GM04503 (cell line): Measurements from ENCODE around the gene PSMB3.
A peak's percentile ranks its signal among the peaks of the same experiment; 100 is the strongest.

Experiments
- DNase-seq: peaks from one replicate; pipeline ENCODE4 v3.0.0-alpha.2; 2012; ENCODE audit warnings: low read depth

The PSMB3 gene

GRCh38 chr17:38733982-38734973 lies 18.3 kb upstream of the PSMB3 start:
- no peak for DNase-seq

DNA sequence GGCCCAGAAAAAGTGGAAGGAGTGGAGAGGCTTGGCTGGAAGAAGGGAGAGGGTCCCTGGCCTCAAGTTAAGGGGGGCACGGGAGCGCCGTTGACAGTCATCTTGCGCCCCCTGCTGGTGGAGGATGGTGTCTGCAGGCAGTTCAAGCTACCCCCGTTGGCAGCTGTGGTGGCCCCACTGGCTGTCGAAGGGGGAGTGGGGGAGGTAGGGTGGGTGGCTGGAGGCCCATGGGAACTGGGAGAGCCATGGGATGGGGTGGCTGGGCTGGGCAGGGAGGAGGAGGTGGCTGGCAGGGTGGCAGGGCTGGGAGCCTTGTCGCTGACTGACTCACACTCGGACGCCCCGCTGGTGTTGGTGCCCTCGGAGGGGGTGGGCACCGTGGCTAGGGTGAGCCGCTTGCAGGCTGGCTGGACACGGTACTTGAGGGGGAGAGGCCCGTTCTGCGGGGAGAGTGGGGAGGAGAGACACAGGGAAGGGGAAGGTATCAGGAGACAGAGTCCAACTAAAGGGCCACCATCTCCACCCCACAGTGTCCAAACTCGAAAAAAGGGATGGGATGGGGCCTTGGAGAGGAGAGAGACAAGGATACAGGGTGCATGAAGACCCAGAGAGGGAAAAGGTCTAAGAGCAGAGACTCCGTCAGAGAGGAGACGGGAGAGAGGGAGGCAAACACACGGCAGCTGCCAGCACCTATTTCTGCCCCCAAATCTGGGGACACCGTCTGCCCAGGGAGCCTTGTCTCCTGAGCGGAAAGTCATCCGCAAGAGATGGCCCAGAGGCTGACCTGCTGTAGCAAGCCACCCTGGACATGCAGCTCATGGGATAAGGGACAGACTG lies 17.2 kb upstream of the PSMB3 start:
- DNase-seq: no peak

- DNase-seq: no peak
Measured at GRCh38 chr17:38738007-38738662, 14.4 kb upstream of the PSMB3 start.

DNA sequence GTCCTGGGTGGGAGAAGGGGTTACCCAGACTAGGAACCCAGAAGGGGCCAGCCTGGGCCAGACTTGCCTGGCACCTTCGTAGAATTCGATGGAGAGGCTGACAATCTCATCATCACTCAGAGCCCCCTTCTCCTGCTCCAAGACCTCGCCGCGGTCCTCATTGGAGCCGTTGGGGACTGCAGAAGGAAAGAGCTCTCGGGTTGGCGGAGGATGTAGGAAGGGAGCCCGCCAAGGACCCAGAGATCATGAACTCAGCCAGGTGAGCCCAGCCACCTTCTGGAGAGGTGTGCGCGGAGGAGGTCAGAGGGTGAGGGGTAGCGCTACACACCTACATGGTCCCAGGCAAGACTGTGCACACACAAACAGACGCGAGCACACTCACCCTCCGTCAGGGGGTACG lies 13.9 kb upstream of the PSMB3 start:
- DNase-seq: no peak

GRCh38 chr17:38739305-38739704 lies 13.2 kb upstream of the PSMB3 start:
- no peak for DNase-seq

- DNase-seq: no peak
Measured at GRCh38 chr17:38740044-38740443, 12.5 kb upstream of the PSMB3 start.

GRCh38 chr17:38740806-38741205 lies 11.7 kb upstream of the PSMB3 start:
- DNase-seq: no peak

- no peak for DNase-seq
Measured at GRCh38 chr17:38741461-38741860, 11.1 kb upstream of the PSMB3 start.

- no peak for DNase-seq
Measured at GRCh38 chr17:38741921-38742410, 10.6 kb upstream of the PSMB3 start.

DNA sequence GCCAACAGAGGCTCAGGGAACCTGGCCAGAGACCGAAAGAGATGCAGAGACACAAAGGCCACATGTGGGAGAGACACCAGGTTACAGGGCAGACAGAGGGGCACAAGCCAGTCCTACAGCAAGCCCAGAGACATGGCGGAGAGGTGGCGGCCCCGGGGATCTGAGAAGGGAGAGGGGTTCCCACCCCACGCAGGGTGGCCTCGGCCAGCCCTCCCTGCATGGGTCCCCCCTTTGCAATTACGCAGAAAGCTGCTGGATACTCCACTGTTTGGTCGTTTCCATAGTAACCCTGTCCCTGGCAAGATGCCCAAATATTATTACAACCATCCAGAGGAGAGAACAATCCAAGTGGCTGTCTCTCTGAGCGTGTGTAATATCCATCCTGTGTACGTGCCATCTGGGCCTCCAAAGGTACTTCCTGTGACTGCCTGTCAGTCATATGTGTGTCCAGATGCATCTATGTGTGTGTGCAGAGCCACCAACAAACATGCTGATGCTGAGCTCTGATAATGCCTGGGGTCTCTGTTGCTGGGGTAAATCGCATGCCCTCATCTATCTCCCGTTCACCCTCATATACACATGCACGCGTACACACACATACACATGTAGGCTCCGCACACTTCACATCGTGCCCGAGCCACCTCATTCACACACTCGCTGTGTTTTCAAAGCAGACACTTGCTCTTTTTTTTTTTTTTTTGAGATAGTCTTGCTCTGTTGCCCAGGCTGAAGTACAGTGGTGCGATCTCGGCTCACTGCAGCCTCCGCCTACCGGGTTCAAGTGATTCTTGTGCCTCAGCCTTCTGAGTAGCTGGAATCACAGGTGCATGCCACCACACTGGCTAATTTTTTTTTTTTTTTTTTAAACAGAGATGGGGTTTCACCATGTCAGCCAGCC lies 9.9 kb upstream of the PSMB3 start:
- peak; percentile 69 for DNase-seq

GRCh38 chr17:38743556-38744171 lies 8.9 kb upstream of the PSMB3 start:
- DNase-seq: no peak

DNA sequence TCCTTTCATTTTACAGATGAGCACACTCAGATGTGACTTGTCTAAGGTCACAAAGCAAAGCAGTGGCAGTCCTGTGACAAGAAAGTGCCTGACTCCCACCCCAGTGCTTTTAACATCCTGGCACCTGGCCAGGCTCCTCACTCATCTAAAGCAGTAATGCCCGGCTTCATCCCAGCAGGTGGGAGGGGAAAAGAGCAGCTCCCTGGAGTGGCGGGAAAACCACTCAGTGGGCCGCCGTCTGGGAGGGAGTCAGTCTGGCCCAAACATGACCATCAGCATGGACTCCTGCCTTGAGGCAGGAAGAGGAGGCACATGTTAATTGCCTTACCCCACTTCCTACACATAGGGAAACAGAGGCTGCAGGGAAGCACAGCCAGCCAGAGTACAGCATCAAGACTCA lies 7.0 kb upstream of the PSMB3 start:
- no peak for DNase-seq

- no peak for DNase-seq
Measured at GRCh38 chr17:38746004-38746848, 6.3 kb upstream of the PSMB3 start.

- no peak for DNase-seq
Measured at GRCh38 chr17:38746849-38747462, 5.6 kb upstream of the PSMB3 start.

DNA sequence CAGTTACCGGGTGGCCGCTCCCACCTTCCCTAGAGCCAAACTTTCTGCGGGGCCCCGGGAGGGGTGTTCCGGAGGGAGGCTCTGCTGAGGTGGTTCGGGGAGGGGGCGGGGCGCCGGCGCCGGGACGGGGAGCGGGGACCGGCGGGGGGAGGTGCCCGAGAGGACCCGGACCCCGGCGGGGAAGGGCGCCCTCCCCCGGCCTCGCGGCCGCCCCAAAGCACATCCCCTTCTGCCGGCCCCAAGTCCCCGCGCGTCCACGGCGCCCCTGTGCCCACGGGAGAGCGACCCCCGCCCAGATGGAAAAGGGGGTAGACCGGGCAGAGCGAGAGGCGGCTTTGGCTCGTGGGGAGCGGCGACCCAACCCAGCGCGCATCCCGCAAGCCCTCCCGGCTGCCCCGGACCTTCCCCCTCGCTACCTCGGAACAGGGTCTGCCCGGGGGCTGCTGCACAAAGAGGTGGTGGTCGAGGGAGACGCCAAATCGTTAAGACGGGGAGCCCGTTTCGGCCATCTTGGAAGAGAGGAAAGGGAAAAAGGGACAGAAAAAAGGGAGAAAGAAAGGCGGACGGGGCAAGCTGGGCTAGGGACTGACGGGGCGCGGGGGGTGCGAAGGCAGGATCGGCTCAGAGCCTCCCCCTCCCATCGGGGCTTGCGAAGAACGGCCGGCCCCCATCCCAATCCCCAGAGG lies 4.9 kb upstream of the PSMB3 start:
- no peak for DNase-seq

- peak; percentile 27 for DNase-seq
Measured at GRCh38 chr17:38748149-38748891, 4.2 kb upstream of the PSMB3 start, which contains the start of gene PCGF2. Gene PCGF2, minus strand, starts transcription at chr17:38748336. Its CDS starts 7,934 bp downstream, at chr17:38740402.

GRCh38 chr17:38748892-38749222 lies 3.7 kb upstream of the PSMB3 start:
- DNase-seq: no peak
